T1000 (cell line): ENCODE data around the gene PINK1.
A peak's percentile ranks its signal among the peaks of the same experiment; 100 is the strongest.
"Not testable (repeated sequence)": the region's sequence is repeated elsewhere in the genome, so short reads cannot be mapped to it uniquely, and the experiment has no call there.

ENCODE experiments used
- DNase-seq: peaks from one replicate; lab custom pipeline; 2025; ENCODE audit warnings: mixed read lengths; lab: John Stamatoyannopoulos, UW

PINK1 gene

GRCh38 chr1:20633190-20634064 lies at the start of gene PINK1:
Gene PINK1, plus strand, starts transcription at chr1:20633458. Its CDS starts 91 bp downstream, at chr1:20633549.
- peak; percentile 74 for DNase-seq

- DNase-seq = no peak
These were observed 48.4 kb upstream of the PINK1 start for GRCh38 chr1:20584890-20585289.

DNA sequence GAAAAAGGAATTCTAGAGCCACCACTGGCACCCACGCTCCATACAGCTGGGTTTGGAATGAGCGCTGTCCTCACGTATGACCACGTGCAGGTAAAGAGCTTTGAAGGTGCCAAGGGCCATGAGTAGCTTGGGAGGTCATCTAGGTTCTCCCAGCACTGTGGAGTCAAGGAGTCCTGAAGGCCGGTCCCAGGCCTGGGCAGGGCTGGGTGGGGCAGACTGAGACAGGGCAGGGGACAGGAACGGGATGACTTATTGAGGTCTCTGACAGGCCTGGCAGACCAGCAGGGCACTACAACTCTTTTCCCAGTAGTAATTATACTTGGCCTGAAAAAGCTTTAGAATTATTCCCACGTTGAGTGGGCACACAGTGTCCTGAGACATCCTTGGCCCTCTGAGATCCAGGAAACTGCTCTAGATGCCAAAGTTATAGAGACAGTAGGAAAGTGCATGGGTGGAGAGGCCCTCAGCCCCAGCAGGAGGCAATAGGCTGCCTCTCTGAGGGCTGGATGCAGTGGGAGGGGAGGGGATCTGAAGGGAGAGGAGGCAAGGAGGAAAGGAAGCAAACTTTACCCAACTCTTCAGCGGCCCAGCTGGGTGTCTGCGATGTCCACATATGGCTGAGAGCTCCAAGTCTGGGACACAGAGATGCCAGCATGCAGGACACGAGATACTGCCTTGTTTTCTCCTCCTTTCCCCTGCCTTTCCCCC lies 46.2 kb upstream of the PINK1 start:
- DNase-seq = no peak

DNA sequence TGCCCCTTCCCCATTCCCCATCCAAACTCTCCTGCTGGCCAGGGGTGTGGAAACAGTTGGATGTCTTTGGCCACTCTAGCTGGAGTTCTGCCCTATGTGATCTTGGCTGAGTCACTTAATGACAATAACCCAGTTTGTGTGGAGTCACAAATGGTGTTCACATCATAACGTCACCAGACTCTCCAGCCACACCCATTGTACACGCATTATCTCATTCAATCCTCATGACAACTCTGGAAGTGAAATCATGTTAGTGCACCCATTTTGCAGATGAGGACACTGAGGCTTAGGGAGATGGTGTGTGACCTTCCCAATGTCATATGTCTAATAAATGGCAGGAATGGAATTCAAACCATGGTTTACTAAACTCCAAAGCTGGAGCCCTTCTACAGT lies 45.6 kb upstream of the PINK1 start:
- no peak for DNase-seq

DNA sequence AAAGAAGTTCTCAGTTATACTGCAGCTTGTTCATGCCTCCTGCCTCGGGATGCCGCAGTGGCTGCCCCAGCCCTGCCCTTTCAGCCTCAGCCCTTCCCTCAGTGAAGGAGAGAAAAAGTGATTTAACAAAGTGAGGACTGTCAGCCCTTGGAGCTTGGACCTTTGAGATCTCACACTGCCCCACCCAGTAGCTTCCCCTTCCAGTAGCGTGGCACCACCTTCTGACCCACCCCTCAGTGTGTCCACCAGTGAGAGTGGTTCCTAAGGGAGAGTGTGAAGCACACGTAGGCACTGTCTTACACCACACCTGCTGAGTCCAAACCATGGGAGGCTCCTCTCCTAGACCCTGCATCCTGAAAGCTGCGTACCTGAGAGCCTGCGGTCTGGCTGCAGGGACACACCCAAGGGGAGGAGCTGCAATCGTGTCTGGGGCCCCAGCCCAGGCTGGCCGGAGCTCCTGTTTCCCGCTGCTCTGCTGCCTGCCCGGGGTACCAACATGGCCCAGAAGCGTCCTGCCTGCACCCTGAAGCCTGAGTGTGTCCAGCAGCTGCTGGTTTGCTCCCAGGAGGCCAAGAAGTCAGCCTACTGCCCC lies 44.5 kb upstream of the PINK1 start, which contains the start of gene CDA:
Gene CDA, plus strand, starts transcription at position 464 of the 592 bp plus-strand sequence. Its CDS starts 33 bp downstream, at position 497.
- no peak for DNase-seq

DNA sequence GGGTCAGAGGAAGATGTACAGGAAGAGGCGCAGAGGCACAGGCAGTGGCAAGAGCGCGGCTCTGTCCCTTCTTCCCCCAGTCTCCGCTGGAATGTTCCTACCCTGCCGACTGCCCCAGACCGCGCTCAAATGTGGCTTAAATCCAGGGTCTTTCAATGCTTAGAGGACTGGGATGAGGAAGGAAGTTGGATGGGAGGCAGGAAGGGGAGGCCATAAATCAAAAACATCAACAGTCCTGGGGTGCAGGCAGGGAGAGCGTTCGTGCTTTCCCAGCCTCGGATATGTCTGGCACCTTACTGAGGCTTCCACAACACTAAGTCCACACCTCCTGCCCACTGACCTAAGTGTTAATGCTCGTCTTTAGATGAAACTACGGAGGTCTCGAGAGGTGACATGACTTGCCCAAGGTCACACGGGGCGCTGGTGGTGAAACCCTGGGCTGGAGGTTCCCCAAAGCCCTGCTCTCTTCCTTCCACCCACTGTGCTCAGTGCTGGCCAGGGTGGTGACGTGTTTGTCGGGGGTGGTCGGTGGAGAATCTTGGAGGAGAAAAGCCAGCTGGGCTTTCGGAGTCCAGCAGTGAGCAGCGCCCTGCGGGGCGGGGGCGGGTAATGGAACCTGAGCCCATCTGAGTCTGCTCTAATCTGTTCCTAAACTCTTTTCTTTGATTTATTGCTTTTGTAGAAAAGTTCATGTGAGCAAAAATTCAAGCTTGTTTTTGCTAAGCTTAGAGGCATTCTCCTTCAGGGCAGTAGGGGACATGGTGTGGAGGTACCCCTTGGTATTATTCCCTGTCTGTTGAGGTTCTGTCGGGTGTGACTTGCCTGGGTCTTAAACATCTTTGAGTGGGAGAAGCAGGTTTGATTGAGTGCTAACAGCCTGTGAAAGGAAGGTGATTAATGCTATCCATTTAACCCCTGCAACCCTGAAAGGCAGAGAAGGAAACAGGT lies 43.7 kb upstream of the PINK1 start:
- DNase-seq = no peak

GRCh38 chr1:20590306-20590777 lies 42.9 kb upstream of the PINK1 start:
- DNase-seq = no peak

GRCh38 chr1:20593756-20594155 lies 39.5 kb upstream of the PINK1 start:
- no peak for DNase-seq

GRCh38 chr1:20594746-20595145 lies 38.5 kb upstream of the PINK1 start:
- no peak for DNase-seq

DNA sequence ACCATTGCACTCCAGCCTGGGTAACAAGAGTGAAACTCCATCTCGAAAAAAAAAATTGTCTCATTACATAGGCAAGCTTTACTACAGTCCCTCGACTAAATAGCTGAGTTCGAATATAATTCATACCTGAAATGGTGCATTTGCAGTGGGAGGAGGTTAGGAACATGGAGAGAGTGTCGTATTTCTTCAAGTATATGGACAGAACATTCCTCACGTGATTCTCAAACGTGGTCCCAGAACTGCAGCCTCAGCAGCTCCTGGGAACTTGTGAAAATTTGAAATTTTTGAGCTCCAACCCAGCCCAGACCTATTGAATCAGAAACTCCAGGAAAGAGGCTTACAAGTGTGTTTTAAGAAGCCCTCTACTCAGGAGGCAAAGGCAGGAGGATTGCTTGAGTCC lies 37.2 kb upstream of the PINK1 start:
- no peak for DNase-seq

DNA sequence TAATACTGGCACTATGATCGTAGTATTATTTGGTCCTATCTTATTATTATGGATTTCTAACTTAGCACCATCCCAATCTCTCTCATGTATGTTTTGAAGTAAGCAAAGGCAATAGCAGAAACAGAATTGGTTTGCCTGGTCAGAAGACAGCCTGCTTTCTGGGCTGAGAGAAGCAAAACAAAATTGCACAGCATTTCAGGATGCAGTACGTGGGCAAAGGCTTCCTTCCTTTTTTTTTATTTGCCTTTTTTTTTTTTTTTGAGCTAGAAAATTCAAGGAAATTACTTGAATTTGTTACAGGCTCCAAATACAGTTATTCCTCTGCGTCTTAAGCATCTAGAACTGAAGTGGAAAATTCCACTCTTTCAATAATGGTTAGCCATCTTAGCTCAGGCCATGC lies 35.6 kb upstream of the PINK1 start:
- DNase-seq = no peak

- no peak for DNase-seq
These were observed 33.1 kb upstream of the PINK1 start for GRCh38 chr1:20600156-20600555.

DNA sequence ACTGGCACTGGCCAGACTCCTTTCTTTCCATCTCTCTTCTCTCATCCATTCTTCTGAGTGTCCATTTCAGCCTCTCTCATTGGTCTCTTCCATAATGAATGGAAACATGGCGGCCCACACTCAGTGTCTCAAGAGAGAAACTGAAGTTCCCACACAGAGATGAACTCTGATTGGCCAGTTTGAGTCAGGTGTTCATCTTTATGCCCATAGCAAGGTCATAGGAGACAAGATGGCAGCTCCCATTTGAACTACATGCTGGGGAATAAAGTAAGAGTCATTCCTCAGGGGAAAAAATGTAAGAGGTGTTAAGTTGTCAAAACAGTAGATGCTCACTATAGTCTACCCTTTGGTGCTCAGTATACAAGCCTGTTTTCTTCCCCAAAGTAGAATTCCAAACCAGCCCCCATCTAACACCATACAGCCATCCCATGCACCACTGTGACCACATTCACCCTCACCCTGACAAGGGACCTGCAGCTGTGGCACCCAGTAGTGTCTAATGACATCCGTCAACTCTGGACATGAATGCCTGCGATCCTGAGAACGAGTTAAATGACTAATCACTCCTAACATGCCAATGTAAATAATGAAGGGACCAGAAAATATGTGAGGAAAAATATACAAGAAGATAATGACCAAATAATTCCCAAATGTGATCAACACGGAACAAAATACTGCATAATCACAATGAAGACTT lies 32.0 kb upstream of the PINK1 start:
- no peak for DNase-seq

DNA sequence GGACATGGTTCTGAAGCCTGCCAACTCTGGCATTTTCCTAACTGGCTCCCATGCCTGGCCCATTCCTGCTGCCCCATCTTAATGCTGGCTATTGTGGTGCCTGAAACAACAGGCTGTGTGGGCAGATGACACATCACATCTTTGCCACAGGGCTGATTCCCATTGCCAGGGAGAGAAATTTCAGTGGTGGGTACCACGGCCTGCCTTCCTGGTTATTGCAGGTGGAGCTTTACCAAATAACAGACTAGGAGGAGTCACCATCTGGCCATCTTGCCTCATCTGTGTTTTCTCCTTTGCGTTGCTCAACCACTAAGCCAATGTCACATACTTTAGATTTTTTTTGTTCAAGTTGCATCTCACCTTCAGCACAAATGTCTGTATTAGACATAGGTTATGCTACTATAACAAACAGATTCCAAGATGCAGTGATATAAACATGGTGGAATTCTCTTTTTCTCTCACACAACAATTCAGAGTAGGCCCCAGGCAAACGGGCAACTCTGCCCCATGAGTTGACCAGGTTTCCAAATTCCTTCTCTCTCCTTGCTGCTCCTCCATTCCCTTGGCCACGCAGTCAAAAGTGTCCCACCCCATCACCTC lies 30.3 kb upstream of the PINK1 start:
- no peak for DNase-seq

DNA sequence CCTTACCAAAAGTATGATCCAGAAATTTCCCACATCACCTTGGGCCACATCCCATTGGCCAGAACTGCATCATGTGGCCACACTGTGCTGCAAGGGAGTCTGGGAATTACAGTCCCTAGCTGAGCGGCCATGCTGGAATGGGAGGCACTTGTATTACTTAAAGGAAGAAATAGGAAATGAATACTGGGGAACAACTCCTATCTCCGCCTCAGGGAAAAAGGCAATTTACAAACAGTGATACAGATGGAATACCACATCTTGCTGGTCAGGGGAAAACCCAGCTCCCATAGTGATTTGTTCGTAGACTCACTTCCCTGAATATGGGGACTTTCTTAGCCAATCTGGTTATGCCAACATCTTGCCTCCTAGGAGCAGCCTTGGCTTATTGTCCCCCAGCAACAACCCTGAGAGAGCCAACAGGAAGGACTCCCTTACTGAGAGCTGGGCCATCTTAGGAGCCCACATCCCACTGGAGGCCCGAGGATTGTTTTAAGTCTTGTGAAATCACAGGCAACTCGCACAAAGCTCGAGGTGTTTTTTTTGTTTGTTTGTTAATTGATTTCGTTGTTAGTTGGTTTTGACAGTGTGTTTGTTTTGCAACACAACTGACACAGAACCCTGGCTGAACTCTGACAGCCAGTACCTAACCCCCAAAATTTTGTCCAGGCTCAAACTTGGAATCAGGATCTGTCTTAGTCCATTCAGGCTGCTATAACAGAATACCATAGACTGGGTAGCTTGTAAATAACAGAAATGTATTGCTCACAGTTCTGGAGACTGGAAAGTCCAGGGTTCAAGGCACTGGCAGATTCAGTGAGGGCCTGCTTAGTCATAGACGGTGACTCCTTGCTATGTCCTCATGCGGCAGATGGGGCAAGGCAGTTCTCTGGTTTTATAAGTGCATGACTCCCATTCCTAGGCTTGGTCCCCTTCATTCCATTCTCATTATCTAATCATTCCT lies 29.5 kb upstream of the PINK1 start:
- peak; percentile 74 for DNase-seq

GRCh38 chr1:20604678-20605077 lies 28.6 kb upstream of the PINK1 start:
- DNase-seq = no peak

DNA sequence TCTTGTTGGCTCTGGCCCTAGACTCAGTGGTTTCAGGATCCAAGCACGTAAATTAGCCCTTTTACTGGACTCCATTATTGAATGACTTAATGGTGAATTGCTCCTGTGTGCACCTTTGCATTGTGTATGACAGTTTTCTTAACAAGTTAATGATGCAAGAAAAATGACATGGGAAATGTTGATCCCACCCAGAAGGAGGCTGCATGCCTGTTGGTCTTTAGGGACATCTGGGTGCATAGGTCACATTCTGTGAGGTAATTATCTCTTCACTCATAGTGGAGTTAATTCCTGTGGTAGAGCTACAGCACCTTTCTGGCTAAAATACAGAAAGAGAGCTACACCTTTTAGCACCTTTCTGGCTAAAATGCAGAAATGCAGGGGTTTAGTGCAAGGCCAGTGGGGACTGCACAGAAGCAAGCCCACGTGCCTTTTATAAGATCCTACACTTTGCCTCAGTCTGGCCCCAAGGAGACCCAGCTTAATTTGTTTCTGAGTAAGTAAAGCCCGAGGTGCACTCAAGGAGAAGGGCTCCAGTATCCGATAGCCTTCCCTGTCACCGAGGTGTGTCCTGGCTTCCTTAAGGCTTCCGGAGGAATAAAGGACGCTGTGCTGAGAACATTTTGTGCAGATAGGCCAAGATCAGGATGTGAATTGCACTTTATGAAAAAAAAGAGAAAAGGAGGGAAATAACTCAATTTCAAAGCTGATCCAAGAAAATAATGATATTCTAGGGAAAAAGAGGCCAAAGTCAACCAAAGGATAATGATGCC lies 26.3 kb upstream of the PINK1 start:
- DNase-seq = not testable (repeated sequence)

DNA sequence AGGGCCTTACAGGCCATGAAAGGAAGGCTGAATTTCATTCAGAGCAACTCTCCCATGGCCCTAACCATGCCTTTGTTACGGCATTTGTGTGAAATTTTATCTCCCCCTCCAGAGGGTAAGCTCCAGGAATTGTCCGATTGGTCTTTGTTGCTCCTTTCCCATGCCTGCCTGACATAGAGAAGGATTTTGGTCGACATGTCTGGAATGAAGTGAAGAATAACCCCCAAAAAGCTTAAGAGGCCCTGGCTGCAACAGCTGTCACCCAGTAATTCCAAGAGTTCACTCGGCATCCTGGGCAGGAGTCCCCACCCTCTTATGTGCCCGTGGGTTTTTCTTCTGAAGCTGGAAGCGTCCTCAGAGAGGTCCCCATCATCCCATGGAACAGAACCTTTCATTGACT lies 23.7 kb upstream of the PINK1 start:
- DNase-seq = no peak

DNA sequence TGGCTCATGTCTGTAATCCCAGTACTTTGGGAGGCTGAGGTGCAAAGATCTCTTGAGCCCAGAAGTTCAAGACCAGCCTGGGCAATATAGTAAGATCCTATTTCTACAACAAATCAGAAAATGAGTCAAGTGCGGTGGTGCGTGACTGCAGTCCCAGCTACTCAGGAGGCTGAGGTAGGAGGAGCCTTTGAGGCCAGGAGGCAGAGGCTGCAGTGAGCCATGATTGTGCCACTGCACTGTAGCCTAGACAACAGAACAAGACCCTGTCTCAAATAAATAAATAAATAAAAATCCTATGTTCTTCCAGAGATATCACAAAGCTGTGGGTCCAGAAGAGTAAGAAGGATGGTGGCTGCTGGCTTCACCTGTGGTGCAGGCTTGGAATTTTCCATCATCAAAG lies 22.3 kb upstream of the PINK1 start:
- no peak for DNase-seq
